Mucosa of gallbladder (tissue), 1 donor: Measurements from ENCODE around the gene CHML. TPM values are rescaled to one million over a fixed set of nuclear protein-coding genes. Genes with fewer than 3 reads are reported as not detected.
A peak's percentile ranks its signal among the peaks of the same experiment; 100 is the strongest.
"Not testable (repeated sequence)": the region's sequence is repeated elsewhere in the genome, so short reads cannot be mapped to it uniquely, and the experiment has no call there.

Experiments used
- DNase-seq: peaks from one replicate; pipeline ENCODE4 v3.0.0-alpha.2; 2020; ENCODE audit warnings: low spot score
- total RNA-seq: library from RNA; stranded (reverse); gene quantifications from one replicate; pipeline ENCODE4 v1.2.1, GENCODE V29; 2021
- donor health status: DM: no; HTN: no; CAD: no.

Gene CHML
- 10.8 TPM for total RNA-seq

DNA sequence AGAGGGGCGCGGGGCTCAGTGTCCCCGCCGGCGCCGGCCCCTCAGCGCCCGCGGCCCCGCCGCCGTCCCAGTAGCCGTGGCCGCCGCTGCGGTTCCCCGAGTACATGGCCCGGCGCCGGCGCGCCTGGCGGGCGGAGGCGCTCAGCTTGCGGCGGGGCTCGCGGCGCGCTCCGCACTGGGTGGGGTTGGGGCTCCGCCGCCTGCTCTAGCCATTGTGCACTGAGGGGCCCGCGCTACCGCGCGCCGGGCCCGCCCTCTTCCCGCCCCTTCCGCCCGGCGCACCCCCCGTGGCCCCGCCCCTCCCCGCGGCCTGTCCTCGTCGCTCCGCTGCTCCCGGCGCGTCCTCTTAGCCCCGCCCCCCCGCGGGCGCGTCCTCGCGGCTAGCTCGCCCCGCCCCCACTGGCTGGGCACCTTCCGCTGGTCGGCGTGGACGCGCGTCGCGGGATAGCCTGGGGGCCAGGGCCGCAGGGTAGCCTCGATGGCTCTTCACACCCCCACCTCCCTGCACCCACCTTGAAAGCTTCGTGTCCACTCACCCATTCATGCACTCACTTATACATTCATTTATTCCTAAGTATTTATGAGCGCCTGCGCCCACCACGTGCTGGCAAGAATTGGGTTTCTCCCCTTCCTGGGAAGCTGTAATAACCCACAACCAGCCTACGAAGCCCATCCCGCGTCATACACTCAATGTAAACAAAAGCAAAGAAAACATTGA is at the start of gene CHML, which contains the start of gene OPN3:
TSS of gene CHML (minus strand) at position 221 of the 718 bp plus-strand sequence. CDS start 4,603 bp downstream, outside the sequence.
TSS of gene OPN3 (minus strand) at position 221 of the 718 bp plus-strand sequence. CDS start at position 106, 115 bp downstream.
- peak; percentile 94 for DNase-seq

DNA sequence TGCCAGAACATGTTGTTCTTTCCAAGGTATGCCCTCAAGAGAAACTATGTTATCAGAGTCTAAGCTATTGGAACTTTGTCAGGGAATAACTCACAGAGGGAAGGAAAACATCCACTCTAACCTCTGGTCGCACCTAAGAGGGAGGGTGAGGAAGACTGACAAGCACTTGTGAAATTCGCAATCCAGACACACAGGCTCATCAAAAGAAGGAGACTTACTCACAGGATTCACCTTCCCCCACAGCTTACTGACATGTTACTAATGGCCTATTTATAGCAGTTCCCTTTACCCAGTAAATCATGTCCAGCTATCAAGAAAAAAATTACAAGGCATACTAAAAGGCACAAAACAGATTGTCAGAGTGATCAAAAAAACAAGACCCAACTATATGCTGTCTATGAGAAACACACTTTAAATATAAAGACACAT is 48.8 kb upstream of the CHML start:
- no peak for DNase-seq

DNA sequence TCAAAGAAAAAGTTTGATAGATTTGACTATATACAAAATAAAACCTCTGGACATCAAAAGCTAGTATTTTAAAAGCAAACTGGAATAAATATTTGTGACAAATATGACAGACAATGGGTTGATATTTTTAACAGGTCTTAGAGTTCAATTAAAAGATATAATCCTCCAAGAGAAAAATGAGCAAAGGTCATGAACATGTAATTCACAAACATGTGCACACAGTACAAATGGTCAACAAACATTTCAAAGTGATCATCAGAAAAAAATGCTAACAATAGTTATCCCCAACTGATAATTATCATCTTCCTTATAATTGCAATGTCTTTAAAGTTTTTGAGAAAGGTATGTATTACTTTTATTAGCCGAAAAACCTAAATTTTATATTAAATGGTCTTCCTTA is 43.9 kb upstream of the CHML start:
- DNase-seq = no peak

DNA sequence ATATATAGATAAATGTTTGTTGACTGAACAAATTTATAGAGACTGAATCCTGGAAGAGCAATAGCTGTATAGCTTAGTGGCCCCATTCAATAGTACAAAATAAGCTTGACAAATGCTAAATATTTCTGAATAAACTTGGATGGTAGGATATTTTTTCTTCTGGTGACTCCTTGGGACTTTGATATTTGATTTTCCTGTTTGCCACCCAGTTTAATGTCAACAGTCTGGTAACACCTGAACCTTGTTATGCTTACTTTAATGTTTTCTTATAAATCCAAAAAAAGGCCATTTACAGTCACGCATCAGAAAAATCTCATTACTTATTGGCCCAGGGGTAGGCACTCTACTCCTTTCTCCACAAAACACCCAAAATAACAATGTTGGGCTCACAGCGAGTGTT is 42.8 kb upstream of the CHML start:
- no peak for DNase-seq

GRCh38 chr1:241681861-241682448 is 41.8 kb upstream of the CHML start:
- not testable (repeated sequence) for DNase-seq

DNA sequence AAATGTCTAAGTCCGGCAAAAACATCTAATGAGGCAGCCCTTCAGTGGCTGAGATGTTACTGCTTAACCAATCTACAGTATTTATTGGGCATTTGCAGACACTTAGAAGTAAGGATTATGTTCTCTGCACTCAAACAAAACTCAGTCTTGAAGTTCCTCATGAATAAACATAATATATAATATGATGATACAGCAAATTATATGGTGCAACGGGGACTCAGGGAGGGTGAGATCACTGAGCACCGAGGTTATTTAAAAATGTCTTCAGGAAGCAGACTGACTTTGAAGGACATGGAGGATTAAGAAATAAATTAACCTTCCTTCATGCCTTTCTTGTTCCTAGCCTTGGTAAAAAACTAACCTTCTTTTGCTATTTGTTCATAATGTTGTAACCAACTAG is 39.8 kb upstream of the CHML start:
- no peak for DNase-seq

GRCh38 chr1:241679404-241679803 is 39.2 kb upstream of the CHML start:
- no peak for DNase-seq

GRCh38 chr1:241678536-241678935 is 38.4 kb upstream of the CHML start:
- no peak for DNase-seq

DNA sequence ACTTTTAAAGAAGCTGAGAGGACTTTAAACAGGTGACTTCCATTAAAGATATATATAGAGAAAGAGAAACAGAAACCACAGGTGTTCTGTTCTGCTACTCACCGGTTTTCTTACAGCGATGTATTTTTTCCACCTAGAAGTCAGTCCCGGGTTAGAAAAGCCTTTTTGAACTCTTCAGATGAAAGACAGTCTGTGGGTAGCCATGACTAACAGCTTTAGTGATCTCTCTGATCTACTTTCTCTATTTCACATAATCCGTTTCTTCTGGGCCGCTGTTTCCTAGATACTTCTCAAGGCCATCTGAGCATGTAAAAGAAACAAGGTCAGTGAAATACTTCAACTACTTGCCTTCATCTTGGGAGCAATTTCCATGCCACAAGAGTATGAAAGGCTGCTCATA is 37.0 kb upstream of the CHML start:
- no peak for DNase-seq

GRCh38 chr1:241675983-241676382 is 35.8 kb upstream of the CHML start:
- no peak for DNase-seq

- no peak for DNase-seq
Observed at GRCh38 chr1:241674805-241675384, 34.7 kb upstream of the CHML start.

- DNase-seq = no peak
Observed at GRCh38 chr1:241672301-241672700, 32.1 kb upstream of the CHML start.

- no peak for DNase-seq
Observed at GRCh38 chr1:241666419-241666818, 26.2 kb upstream of the CHML start.

DNA sequence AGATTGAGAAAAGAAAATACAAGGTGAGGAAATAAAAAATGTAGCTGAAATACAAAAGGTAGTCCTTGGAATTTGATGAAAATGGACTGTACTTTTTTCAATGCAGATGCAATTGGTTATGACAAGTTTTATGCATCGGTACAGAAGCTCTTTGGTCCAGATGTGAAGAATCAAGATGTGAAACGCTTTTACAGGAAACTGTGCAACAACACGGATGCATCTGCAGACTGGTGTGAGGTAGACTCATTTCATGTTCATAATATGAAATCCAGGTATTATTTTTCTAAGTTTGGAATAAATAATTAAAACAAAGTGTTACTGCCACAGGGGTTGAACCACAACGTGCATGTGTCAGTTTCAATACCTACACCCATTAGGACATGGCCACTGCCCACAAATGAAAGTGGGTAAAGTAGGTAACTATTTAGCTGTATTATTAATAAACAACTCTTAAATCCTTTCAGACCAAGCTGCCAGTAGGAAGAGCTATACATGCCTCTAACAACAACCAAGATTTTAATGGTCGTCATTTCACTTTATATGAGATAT is 20.3 kb upstream of the CHML start:
- no peak for DNase-seq

GRCh38 chr1:241659016-241659415 is 18.8 kb upstream of the CHML start:
- DNase-seq = not testable (repeated sequence)

- no peak for DNase-seq
Observed at GRCh38 chr1:241658081-241658793, 18.1 kb upstream of the CHML start.

GRCh38 chr1:241654641-241655040 is 14.5 kb upstream of the CHML start:
- no peak for DNase-seq

DNA sequence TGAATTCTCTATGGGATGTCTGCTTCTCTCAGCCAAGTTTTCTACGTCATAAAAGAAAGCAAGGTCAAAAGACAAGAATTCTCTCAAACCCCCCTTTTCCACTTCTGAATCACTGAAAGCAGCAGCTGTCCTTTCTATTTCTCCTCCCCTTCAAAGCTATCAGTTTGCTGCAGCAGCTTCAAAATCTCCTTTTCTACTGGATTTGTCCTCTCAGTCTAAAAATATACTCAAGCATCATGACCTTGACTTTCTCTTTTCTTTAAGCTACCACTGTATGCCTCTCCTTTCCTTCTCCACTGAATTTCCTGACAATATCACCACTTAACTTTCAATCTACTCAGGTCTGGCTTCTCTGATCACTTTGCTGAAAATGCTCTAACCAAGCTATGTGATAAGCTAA is 13.8 kb upstream of the CHML start:
- no peak for DNase-seq

DNA sequence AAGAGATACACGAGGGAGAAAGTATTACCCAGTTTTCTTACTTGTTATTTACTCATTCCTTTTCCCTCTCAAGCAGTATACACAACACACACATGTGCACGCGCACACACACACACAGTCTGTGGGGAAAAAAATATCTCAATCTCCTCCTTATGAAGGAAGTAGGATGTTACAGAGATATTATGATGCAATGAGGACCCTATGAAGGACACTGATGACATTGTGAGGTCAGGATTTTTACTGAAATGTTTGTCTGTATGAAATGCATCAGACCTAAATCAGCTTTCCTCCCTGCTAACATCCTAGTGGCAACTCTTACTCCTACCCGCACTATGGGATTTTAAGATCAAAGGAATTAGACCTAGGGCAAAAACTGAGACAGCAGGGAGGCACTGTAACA is 11.8 kb upstream of the CHML start, which contains the start of gene WDR64:
TSS of gene WDR64 (plus strand) at position 270 of the 400 bp plus-strand sequence. CDS start 204 bp downstream, outside the sequence.
- DNase-seq = no peak

DNA sequence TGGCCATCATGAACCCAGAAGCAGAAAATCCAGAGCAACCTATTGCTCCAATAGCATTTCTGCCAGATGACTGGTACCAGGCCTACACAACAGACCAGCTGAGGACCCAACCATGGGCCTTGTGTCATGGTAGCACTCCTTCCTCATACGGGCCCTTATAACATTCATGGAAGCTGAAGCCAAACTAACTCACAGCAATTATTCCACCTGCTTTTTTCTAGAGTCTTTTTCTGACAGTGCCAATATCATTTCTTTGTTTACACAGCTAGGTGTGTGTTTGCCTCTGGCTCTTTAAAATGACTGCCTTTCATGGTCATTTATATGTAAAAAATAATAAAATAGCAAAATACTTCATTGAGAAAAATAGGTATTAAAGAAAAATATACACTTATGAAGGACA is 8.0 kb upstream of the CHML start:
- DNase-seq = no peak

DNA sequence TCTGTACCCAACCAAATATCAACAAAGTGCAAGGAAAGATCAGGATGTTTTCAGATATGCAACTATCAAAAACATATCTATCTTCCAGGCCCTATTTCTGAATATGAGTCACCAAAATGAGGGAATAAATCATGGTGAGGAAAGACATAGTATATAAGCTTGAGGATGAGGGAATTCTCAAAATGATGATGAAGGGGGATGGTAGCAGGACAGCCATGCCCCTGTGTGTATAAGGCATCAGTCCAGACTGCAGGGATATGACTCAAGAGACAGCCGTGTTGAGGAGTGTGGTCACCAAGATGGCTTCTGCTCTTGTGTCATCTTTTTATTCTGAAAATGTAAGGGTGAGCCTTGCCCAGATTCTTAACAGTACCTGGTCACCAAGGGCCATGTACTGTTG is 7.5 kb upstream of the CHML start:
- no peak for DNase-seq

DNA sequence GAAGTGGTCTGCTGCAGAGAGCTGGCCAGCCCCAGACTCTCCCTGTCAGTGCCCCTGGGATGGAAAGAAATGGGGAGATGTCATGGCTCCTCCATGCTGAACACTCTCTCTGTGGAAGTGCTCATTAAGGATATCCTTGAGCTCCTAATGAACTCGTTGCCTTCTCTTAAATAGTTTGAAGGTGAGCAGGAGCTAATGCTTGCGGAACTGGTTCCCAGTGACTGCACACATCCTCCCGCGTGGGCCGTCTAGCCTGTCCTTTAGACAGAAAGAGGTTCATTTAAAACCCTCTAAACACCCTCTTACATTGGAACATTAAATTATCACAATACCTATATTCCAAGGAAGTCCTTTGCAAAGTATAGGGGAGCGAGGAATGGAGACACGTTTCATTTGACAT is 6.0 kb upstream of the CHML start:
- DNase-seq = no peak
